Heart left ventricle (tissue), 16 donors: Measurements from ENCODE around the gene EHD4. TPM values are rescaled to one million over a fixed set of nuclear protein-coding genes. Genes with fewer than 3 reads are reported as not detected.

Experiments used
- ATAC-seq, 4 donors: fragments of 200-7000 bp; cut with Tn5 transposase; one replicate each; pipeline ENCODE4 v1.9.1; 2020 to 2022; ENCODE audit warnings: moderate library complexity in 4 of 4, mild to moderate bottlenecking in 3 of 4, moderate number of reproducible peaks in 1 of 4
- DNase-seq, 5 donors: peaks; one replicate each; pipeline ENCODE4 v3.0.0-alpha.2; 2020
- H3K27ac ChIP-seq, 12 donors: fragments of 200-600 bp; sonication (generic) in 4 of 12; one replicate each; pipeline versions ENCODE4 v1.5.0 to v1.8.0; 2016 to 2022; ENCODE audit warnings: mild to moderate bottlenecking in 2 of 12
- H3K27me3 ChIP-seq, 9 donors: fragments of 200-600 bp; sonication (generic) in 2 of 9; one replicate each; pipeline versions ENCODE4 v1.5.1 to v1.8.0; 2016 to 2022; ENCODE audit warnings: mild to moderate bottlenecking in 3 of 9
- H3K36me3 ChIP-seq, 9 donors: fragments of 200-600 bp; sonication (generic) in 2 of 9; one replicate each; pipeline versions ENCODE4 v1.5.0 to v1.8.0; 2018 to 2022; ENCODE audit warnings: mild to moderate bottlenecking in 2 of 9
- H3K4me1 ChIP-seq, 12 donors: fragments of 200-600 bp; sonication (generic) in 4 of 12; one replicate each; pipeline versions ENCODE4 v1.5.0 to v1.8.0; 2016 to 2022; ENCODE audit warnings: mild to moderate bottlenecking in 3 of 12
- H3K4me3 ChIP-seq, 12 donors: fragments of 200-600 bp; sonication (generic) in 4 of 12; one replicate each; pipeline versions ENCODE4 v1.5.0 to v1.8.0; 2017 to 2022; ENCODE audit warnings: mild to moderate bottlenecking in 9 of 12, moderate library complexity in 4 of 12
- H3K9me3 ChIP-seq, 12 donors: fragments of 200-600 bp; sonication (generic) in 4 of 12; one replicate each; pipeline versions ENCODE4 v1.5.0 to v1.8.0; 2016 to 2022; ENCODE audit warnings: mild to moderate bottlenecking in 1 of 12
- POLR2A ChIP-seq, 2 donors: fragments of 450-650 bp; IDR thresholded peaks; one replicate each; pipeline ENCODE4 v1.6.1; 2017; ENCODE audit warnings: antibody characterized with exemption in 2 of 2, mild to moderate bottlenecking in 2 of 2, moderate library complexity in 2 of 2
- WGBS, 4 donors: extraction: QIAGEN DNeasy Blood & Tissue Kit in 2 of 4; methylation state at CpG; one replicate each; pipeline versions ENCODE4 v1.1.5 to v1.1.7; 2013 to 2018; 5-methylcytosine and 5-hydroxymethylcytosine counted together
- intact Hi-C, 10 donors: fragments of 100-400 bp; cut with DNase I; formaldehyde crosslinking; loops; one replicate each; pipeline versions ENCODE4 v1.11.1 to v1.14.2; 2022
- polyA plus RNA-seq, 2 donors: library from polyadenylated mRNA; stranded (reverse); fragments of 200-250 nt; gene quantifications; one replicate each; pipeline ENCODE4 v1.2.3, GENCODE V29; 2013
- total RNA-seq, 9 donors: library from RNA; depleted of rRNA in 2 of 9; stranded (reverse); fragments of >200 nt in 2 of 9; fragmentation: NEBNext Ultra II Directional in 3 of 9; extraction: Animal tissue kit (Norgen Biotek cat#: 25700) in 3 of 9; gene quantifications; one replicate each; pipeline versions ENCODE4 v1.1.0 to v1.2.4, GENCODE V29; 2016 to 2023
- TF ChIP-seq, protein P1 (sequence below), 12 donors: fragments of 200-600 bp; sonication (generic) in 4 of 12; IDR thresholded peaks; one replicate each; pipeline versions ENCODE4 v1.5.0 to v1.8.0; 2018 to 2022; ENCODE audit warnings: antibody characterized with exemption in 12 of 12, mild to moderate bottlenecking in 5 of 12
- donor health status: ischemic (EF 13 %, LVEDD 7.1; RV severe dilation, severe dysfunction).
- donor health status: healthy with polysubstance abuse.
- donor health status: DM: no; HTN: yes; CAD: no.
- donor health status: DM: no; HTN: no; CAD: no.
- donor health status: ischemic (EF 25% LVEDD 6.9; RV normal size, moderate dysfunction).
- donor health status: ischemic (EF 25% LVEDD 5.7; RV mildly dilated, moderate dysfunction).
- donor health status: healthy.
- donor health status: DM: yes; HTN: yes; CAD: no.
- donor health status: ischemic (EF 35%, LVEDD 5.7; RV mildly dilated, moderate dysfunction).
- donor health status: nonischemic (EF 11% LVEDD 7.7; RV severe dilation, severe dysfunction).
- donor health status: DM: yes; HTN: yes; CAD: no.
- donor health status: PGD.
- donor health status: ischemic (EF 29% LVEDD 5.4; RV normal size, mild dysfunction).
- donor health status: nonischemic (EF 23%, LVEDD 6.1; RV moderate dilation, normal function).

Gene EHD4
- total and polyA plus RNA-seq, 11 donors: 25.6 to 70.8 (median 43.9) TPM

- DNase-seq: peak in 1 of 5 donors; percentile 30
- ATAC-seq: peak in 3 of 4 donors; percentile 41 to 66 (median 46)
- WGBS, 4 donors: 40 to 54% (median 46%) methylated on average over 10 of the region's 10 CpGs
- H3K4me1 ChIP-seq: peaks cover 37 to 99% (median 89%) of the 10 kb centered on the region in 12 donors
- H3K9me3 ChIP-seq: no peaks in the 10 kb centered on the region
- intact Hi-C loops: loop anchor here in 5 of 10 donors (5.0 to 10.0 kb wide), 2 partner anchors 46 to 128 kb away; partner anchors contain the start of gene EHD4 (in 4 of the 5)
- no peak overlapping the region for H3K4me3 ChIP-seq
- H3K27ac ChIP-seq: peak overlapping the region; percentile 51 to 87 (median 78)
- H3K36me3 ChIP-seq: peaks cover 0 to 57% (median 9%) of the 10 kb centered on the region in 9 donors
- H3K27me3 ChIP-seq: no peaks in the 10 kb centered on the region
- TF ChIP-seq, protein P1, sequence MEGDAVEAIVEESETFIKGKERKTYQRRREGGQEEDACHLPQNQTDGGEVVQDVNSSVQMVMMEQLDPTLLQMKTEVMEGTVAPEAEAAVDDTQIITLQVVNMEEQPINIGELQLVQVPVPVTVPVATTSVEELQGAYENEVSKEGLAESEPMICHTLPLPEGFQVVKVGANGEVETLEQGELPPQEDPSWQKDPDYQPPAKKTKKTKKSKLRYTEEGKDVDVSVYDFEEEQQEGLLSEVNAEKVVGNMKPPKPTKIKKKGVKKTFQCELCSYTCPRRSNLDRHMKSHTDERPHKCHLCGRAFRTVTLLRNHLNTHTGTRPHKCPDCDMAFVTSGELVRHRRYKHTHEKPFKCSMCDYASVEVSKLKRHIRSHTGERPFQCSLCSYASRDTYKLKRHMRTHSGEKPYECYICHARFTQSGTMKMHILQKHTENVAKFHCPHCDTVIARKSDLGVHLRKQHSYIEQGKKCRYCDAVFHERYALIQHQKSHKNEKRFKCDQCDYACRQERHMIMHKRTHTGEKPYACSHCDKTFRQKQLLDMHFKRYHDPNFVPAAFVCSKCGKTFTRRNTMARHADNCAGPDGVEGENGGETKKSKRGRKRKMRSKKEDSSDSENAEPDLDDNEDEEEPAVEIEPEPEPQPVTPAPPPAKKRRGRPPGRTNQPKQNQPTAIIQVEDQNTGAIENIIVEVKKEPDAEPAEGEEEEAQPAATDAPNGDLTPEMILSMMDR (IDR thresholded peaks at IDR 0.05): no peak
- TF ChIP-seq POLR2A (IDR thresholded peaks at IDR 0.05): no peak
Observed at GRCh38 chr15:41926185-41927056, 45.9 kb downstream of the EHD4 start.

- WGBS, 4 donors: 49 to 61% (median 58%) methylated on average over 7 of the region's 7 CpGs
- H3K9me3 ChIP-seq: no peaks in the 10 kb centered on the region
- no peaks in the 10 kb centered on the region for H3K27me3 ChIP-seq
- peaks cover 0 to 57% (median 9%) of the 10 kb centered on the region in 9 donors for H3K36me3 ChIP-seq
- H3K4me3 ChIP-seq: no peak overlapping the region
- TF ChIP-seq, protein P1 (IDR thresholded peaks at IDR 0.05): no peak
- no peak for TF ChIP-seq POLR2A (IDR thresholded peaks at IDR 0.05)
- intact Hi-C loops: loop anchor here in 5 of 10 donors (5.0 to 10.0 kb wide), 2 partner anchors 47 to 130 kb away; partner anchors contain the start of gene EHD4 (in 4 of the 5)
- H3K27ac ChIP-seq: peak overlapping the region in 10 of 12 donors; percentile 59 to 87 (median 78)
- ATAC-seq (no peak), DNase-seq (no peak)
- H3K4me1 ChIP-seq: peaks cover 29 to 99% (median 90%) of the 10 kb centered on the region in 12 donors
Observed at GRCh38 chr15:41925086-41925608, 47.2 kb downstream of the EHD4 start.

DNA sequence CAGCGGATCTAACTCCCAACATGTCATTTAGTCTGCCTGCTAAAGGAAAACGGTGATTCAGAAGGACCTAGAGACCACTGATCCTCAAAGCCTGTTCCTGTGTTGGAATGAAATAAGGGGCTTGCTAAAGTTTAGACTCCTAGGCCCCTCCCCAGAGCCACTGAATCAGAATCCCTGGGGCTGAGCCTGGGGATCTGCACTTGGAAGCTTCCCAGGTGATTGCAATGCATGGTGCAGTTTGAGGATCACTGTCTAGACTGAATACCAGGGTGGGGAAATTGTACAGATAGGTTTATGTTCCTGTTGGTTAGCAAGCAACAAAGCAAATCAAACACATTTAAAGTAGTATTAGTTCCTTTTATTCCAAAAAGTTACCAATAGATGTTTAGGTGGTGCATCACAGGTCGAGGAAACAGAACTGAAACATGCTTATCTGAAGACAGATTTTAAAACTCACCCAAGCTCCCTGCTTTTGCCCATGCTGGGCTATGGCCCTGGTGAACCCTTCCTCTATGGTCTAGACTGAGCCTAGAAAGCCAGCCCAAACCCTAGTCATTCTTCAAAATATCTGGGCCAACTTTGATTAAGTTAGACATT is 48.9 kb downstream of the EHD4 start:
- H3K4me1 ChIP-seq: peaks cover 31 to 99% (median 90%) of the 10 kb centered on the region in 12 donors
- WGBS, 4 donors: 87 to 92% (median 91%) methylated on average over 3 of the region's 3 CpGs
- no peak overlapping the region for H3K4me3 ChIP-seq
- intact Hi-C loops: loop anchor here in 4 of 10 donors (5.0 to 10.0 kb wide), 3 partner anchors 34 to 131 kb away; partner anchors contain the start of gene EHD4 (in 2 of the 4)
- no peaks in the 10 kb centered on the region for H3K9me3 ChIP-seq
- peak overlapping the region in 7 of 12 donors; percentile 1 to 92 (median 77) for H3K27ac ChIP-seq
- no peaks in the 10 kb centered on the region for H3K27me3 ChIP-seq
- TF ChIP-seq, protein P1 (IDR thresholded peaks at IDR 0.05): no peak
- ATAC-seq (no peak), DNase-seq (peak in 1 of 5 donors; percentile 8)
- H3K36me3 ChIP-seq: peaks cover 0 to 63% (median 15%) of the 10 kb centered on the region in 9 donors
